SW 1271 (cell line): ENCODE data around the gene UNC93A.
A peak's percentile ranks its signal among the peaks of the same experiment; 100 is the strongest.
"Not testable (repeated sequence)": the region's sequence is repeated elsewhere in the genome, so short reads cannot be mapped to it uniquely, and the experiment has no call there.

Source experiments
- DNase-seq, 2 experiments: peaks; one replicate each; lab custom pipeline; 2025; lab: John Stamatoyannopoulos, UW

UNC93A gene

GRCh38 chr6:167270499-167271311, 20.4 kb upstream of the UNC93A start:
- DNase-seq: no peak

- DNase-seq: no peak
Observed at GRCh38 chr6:167272151-167272550, 19.0 kb upstream of the UNC93A start.

GRCh38 chr6:167272696-167273379, 18.3 kb upstream of the UNC93A start:
- DNase-seq: no peak

GRCh38 chr6:167274270-167274669, 16.8 kb upstream of the UNC93A start:
- no peak for DNase-seq

GRCh38 chr6:167275001-167275400, 16.1 kb upstream of the UNC93A start:
- DNase-seq: no peak

- DNase-seq: no peak
Observed at GRCh38 chr6:167275436-167275835, 15.7 kb upstream of the UNC93A start.

GRCh38 chr6:167276772-167277533, 14.2 kb upstream of the UNC93A start:
- no peak for DNase-seq

- DNase-seq: not testable (repeated sequence)
Observed at GRCh38 chr6:167278173-167278940, 12.8 kb upstream of the UNC93A start.

- DNase-seq: no peak
Observed at GRCh38 chr6:167279766-167280446, 11.2 kb upstream of the UNC93A start.

GRCh38 chr6:167280466-167280865, 10.6 kb upstream of the UNC93A start:
- DNase-seq: not testable (repeated sequence)

- no peak for DNase-seq
Observed at GRCh38 chr6:167282165-167282564, 8.9 kb upstream of the UNC93A start.

GRCh38 chr6:167284565-167284964, 6.5 kb upstream of the UNC93A start:
- not testable (repeated sequence) for DNase-seq

- no peak for DNase-seq
Observed at GRCh38 chr6:167285077-167285770, 5.9 kb upstream of the UNC93A start.

GRCh38 chr6:167287513-167288048, 3.5 kb upstream of the UNC93A start:
- no peak for DNase-seq

GRCh38 chr6:167288591-167289225, 2.4 kb upstream of the UNC93A start:
- peak in 1 of 2 experiments; percentile 20 for DNase-seq

GRCh38 chr6:167289291-167289690, 1.8 kb upstream of the UNC93A start:
- not testable (repeated sequence) for DNase-seq

- no peak for DNase-seq
Observed at GRCh38 chr6:167291623-167292300, 647 bp downstream of the UNC93A start.

GRCh38 chr6:167292301-167293087, 1.4 kb downstream of the UNC93A start:
- no peak for DNase-seq
